ENCODE results near the gene DSCAML1. TPM values are rescaled to one million over a fixed set of nuclear protein-coding genes. Genes with fewer than 3 reads are reported as not detected.
A peak's percentile ranks its signal among the peaks of the same experiment; 100 is the strongest.
"Not testable (repeated sequence)": the region's sequence is repeated elsewhere in the genome, so short reads cannot be mapped to it uniquely, and the experiment has no call there.

Gene DSCAML1
- total RNA-seq, 1 experiment from 2014 or later, result 5.4 TPM

GRCh38 chr11:117822074-117823033 lies 25.3 kb upstream of the DSCAML1 start:
- in situ Hi-C loops (cut with HindIII; ENCODE audit: low pct_unique_long_range_greater_than_20kb, low sequenced_read_pairs), result no loop called here
- DNase-seq (ENCODE audit: low read depth), result peak; percentile 39

- DNase-seq (ENCODE audit: low read depth), result no peak
- in situ Hi-C loops (cut with HindIII; ENCODE audit: low pct_unique_long_range_greater_than_20kb, low sequenced_read_pairs), result no loop called here
These were observed 24.4 kb upstream of the DSCAML1 start for GRCh38 chr11:117821431-117821830.

GRCh38 chr11:117820516-117820915 lies 23.5 kb upstream of the DSCAML1 start:
- in situ Hi-C loops (cut with HindIII; ENCODE audit: low pct_unique_long_range_greater_than_20kb, low sequenced_read_pairs), result no loop called here
- no peak for DNase-seq (ENCODE audit: low read depth)

- peak; percentile 69 for DNase-seq (ENCODE audit: low read depth)
- in situ Hi-C loops (cut with HindIII; ENCODE audit: low pct_unique_long_range_greater_than_20kb, low sequenced_read_pairs), result no loop called here
These were observed 23.1 kb upstream of the DSCAML1 start for GRCh38 chr11:117820071-117820470.

- in situ Hi-C loops (cut with HindIII; ENCODE audit: low pct_unique_long_range_greater_than_20kb, low sequenced_read_pairs), result no loop called here
- peak; percentile 77 for DNase-seq (ENCODE audit: low read depth)
These were observed 22.4 kb upstream of the DSCAML1 start for GRCh38 chr11:117819096-117820040.

GRCh38 chr11:117818041-117818873 lies 21.2 kb upstream of the DSCAML1 start:
- no peak for DNase-seq (ENCODE audit: low read depth)
- in situ Hi-C loops (cut with HindIII; ENCODE audit: low pct_unique_long_range_greater_than_20kb, low sequenced_read_pairs), result no loop called here

GRCh38 chr11:117817368-117818040 lies 20.5 kb upstream of the DSCAML1 start:
- in situ Hi-C loops (cut with HindIII; ENCODE audit: low pct_unique_long_range_greater_than_20kb, low sequenced_read_pairs), result no loop called here
- DNase-seq (ENCODE audit: low read depth), result peak; percentile 94

GRCh38 chr11:117816846-117817367 lies 19.9 kb upstream of the DSCAML1 start:
- DNase-seq (ENCODE audit: low read depth), result peak; percentile 58
- in situ Hi-C loops (cut with HindIII; ENCODE audit: low pct_unique_long_range_greater_than_20kb, low sequenced_read_pairs), result no loop called here

GRCh38 chr11:117816151-117816741 lies 19.2 kb upstream of the DSCAML1 start:
- DNase-seq (ENCODE audit: low read depth), result peak; percentile 67
- in situ Hi-C loops (cut with HindIII; ENCODE audit: low pct_unique_long_range_greater_than_20kb, low sequenced_read_pairs), result no loop called here

- no peak for DNase-seq (ENCODE audit: low read depth)
- in situ Hi-C loops (cut with HindIII; ENCODE audit: low pct_unique_long_range_greater_than_20kb, low sequenced_read_pairs), result no loop called here
These were observed 18.3 kb upstream of the DSCAML1 start for GRCh38 chr11:117815262-117815803.

GRCh38 chr11:117814766-117815261 lies 17.8 kb upstream of the DSCAML1 start:
- peak; percentile 97 for DNase-seq (ENCODE audit: low read depth)
- in situ Hi-C loops (cut with HindIII; ENCODE audit: low pct_unique_long_range_greater_than_20kb, low sequenced_read_pairs), result no loop called here

- DNase-seq (ENCODE audit: low read depth), result peak; percentile 92
- in situ Hi-C loops (cut with HindIII; ENCODE audit: low pct_unique_long_range_greater_than_20kb, low sequenced_read_pairs), result no loop called here
These were observed 17.3 kb upstream of the DSCAML1 start for GRCh38 chr11:117814204-117814765.

- DNase-seq (ENCODE audit: low read depth); in situ Hi-C loops (cut with HindIII; ENCODE audit: low pct_unique_long_range_greater_than_20kb, low sequenced_read_pairs): not testable (repeated sequence)
These were observed 13.0 kb upstream of the DSCAML1 start for GRCh38 chr11:117810056-117810451.

- in situ Hi-C loops (cut with HindIII; ENCODE audit: low pct_unique_long_range_greater_than_20kb, low sequenced_read_pairs), result loop anchor here (10.0 kb wide), 1 partner anchor 385 kb away; no protein-coding TSS in a partner anchor
- DNase-seq (ENCODE audit: low read depth), result peak; percentile 90
These were observed 12.4 kb upstream of the DSCAML1 start for GRCh38 chr11:117809236-117810055.

- DNase-seq (ENCODE audit: low read depth), result no peak
- in situ Hi-C loops (cut with HindIII; ENCODE audit: low pct_unique_long_range_greater_than_20kb, low sequenced_read_pairs), result loop anchor here (10.0 kb wide), 1 partner anchor 384 kb away; no protein-coding TSS in a partner anchor
These were observed 11.8 kb upstream of the DSCAML1 start for GRCh38 chr11:117808784-117809183.
